Uterus (tissue), 4 donors: ENCODE measurements around the gene HDAC8. TPM values are rescaled to one million over a fixed set of nuclear protein-coding genes. Genes with fewer than 3 reads are reported as not detected.
A peak's percentile ranks its signal among the peaks of the same experiment; 100 is the strongest.

ENCODE experiments used
- DNase-seq, 2 donors: peaks; one replicate each; pipeline ENCODE4 v3.0.0-alpha.2; 2019 to 2020
- H3K27ac ChIP-seq, 2 donors: fragments of 200-600 bp; sonication (generic); 1 replicate in 1 of 2; 2 replicates in 1 of 2; pipeline ENCODE4 v1.5.1; 2016 to 2018
- H3K27me3 ChIP-seq, 2 donors: fragments of 200-600 bp; sonication (generic); one replicate each; pipeline ENCODE4 v1.5.1; 2018 to 2019; ENCODE audit warnings: control low read depth in 1 of 2
- H3K36me3 ChIP-seq, 2 donors: fragments of 200-600 bp; sonication (generic); one replicate each; pipeline ENCODE4 v1.5.1; 2019; ENCODE audit warnings: control low read depth in 1 of 2
- H3K4me1 ChIP-seq, 2 donors: fragments of 200-600 bp; sonication (generic); one replicate each; pipeline ENCODE4 v1.5.1; 2018 to 2019; ENCODE audit warnings: control low read depth in 1 of 2
- H3K4me3 ChIP-seq, 2 donors: fragments of 200-600 bp; sonication (generic); 1 replicate in 1 of 2; 2 replicates in 1 of 2; pipeline ENCODE4 v1.5.1; 2018 to 2019; ENCODE audit warnings: mild to moderate bottlenecking in 1 of 2
- H3K9me3 ChIP-seq, 2 donors: fragments of 200-600 bp; sonication (generic); one replicate each; pipeline ENCODE4 v1.5.1; 2019; ENCODE audit warnings: control low read depth in 1 of 2
- CTCF ChIP-seq, 4 experiments: fragments of 200-600 bp in 2 of 4; fragments of 450-650 bp in 2 of 4; sonication (generic) in 2 of 4; IDR thresholded peaks; one replicate each; pipeline ENCODE4 v1.5.1; 2016 to 2019; ENCODE audit warnings: antibody characterized with exemption in 4 of 4, mild to moderate bottlenecking in 2 of 4, moderate library complexity in 1 of 4
- POLR2A ChIP-seq, 2 donors: fragments of 450-650 bp; IDR thresholded peaks; one replicate each; pipeline ENCODE4 v1.6.1; 2016; ENCODE audit warnings: antibody characterized with exemption in 2 of 2, mild to moderate bottlenecking in 1 of 2, moderate library complexity in 1 of 2
- intact Hi-C: fragments of 100-400 bp; cut with DNase I; formaldehyde crosslinking; loops from one replicate; pipeline ENCODE4 v1.15.1; 2023; ENCODE audit warnings: low total_unique reads
- total RNA-seq, 4 donors: library from RNA; depleted of rRNA in 3 of 4; stranded (reverse); fragments of >200 nt in 3 of 4; gene quantifications; one replicate each; pipeline versions ENCODE4 v1.1.0 to v1.2.4, GENCODE V29; 2014 to 2023
- donor health status: DM: yes; HTN: yes; CAD: no.

The HDAC8 gene
- total RNA-seq, 4 donors from 2014 or later: 16.2 to 138 (median 43.1) TPM

GRCh38 chrX:72376124-72376523, 196.5 kb downstream of the HDAC8 start:
- H3K27me3 ChIP-seq: no peaks in the 10 kb centered on the region
- TF ChIP-seq CTCF (IDR thresholded peaks at IDR 0.05) (no peak), POLR2A (IDR thresholded peaks at IDR 0.05) (no peak)
- intact Hi-C loops: no loop called here

GRCh38 chrX:72373136-72373535, 199.5 kb downstream of the HDAC8 start:
- Histone ChIP-seq H3K4me1 (no peaks in the 10 kb centered on the region), H3K27ac (no peak overlapping the region), H3K9me3 (no peaks in the 10 kb centered on the region), H3K27me3 (no peaks in the 10 kb centered on the region), H3K36me3 (no peaks in the 10 kb centered on the region), H3K4me3 (no peak overlapping the region)
- intact Hi-C loops: no loop called here
- TF ChIP-seq CTCF (IDR thresholded peaks at IDR 0.05) (no peak), POLR2A (IDR thresholded peaks at IDR 0.05) (no peak)
- no peak for DNase-seq

More at GRCh38 chrX:72376124-72376523, 196.5 kb downstream of the HDAC8 start:
- Histone ChIP-seq H3K4me3 (no peak overlapping the region), H3K36me3 (no peaks in the 10 kb centered on the region), H3K9me3 (no peaks in the 10 kb centered on the region), H3K4me1 (no peaks in the 10 kb centered on the region), H3K27ac (no peak overlapping the region)
- no peak for DNase-seq

- TF ChIP-seq CTCF (IDR thresholded peaks at IDR 0.05): no peak
- no peak for TF ChIP-seq POLR2A (IDR thresholded peaks at IDR 0.05)
- H3K9me3 ChIP-seq: no peaks in the 10 kb centered on the region
- no peak overlapping the region for H3K4me3 ChIP-seq
- no peaks in the 10 kb centered on the region for H3K36me3 ChIP-seq
- intact Hi-C loops: no loop called here
- H3K27me3 ChIP-seq: no peaks in the 10 kb centered on the region
- H3K4me1 ChIP-seq: no peaks in the 10 kb centered on the region
- no peak overlapping the region for H3K27ac ChIP-seq
- no peak for DNase-seq
Measured at GRCh38 chrX:72372735-72373134, 199.9 kb downstream of the HDAC8 start.

- H3K36me3 ChIP-seq: no peaks in the 10 kb centered on the region
- no peaks in the 10 kb centered on the region for H3K27me3 ChIP-seq
- no peak overlapping the region for H3K27ac ChIP-seq
- H3K9me3 ChIP-seq: no peaks in the 10 kb centered on the region
- no peak overlapping the region for H3K4me3 ChIP-seq
- no peaks in the 10 kb centered on the region for H3K4me1 ChIP-seq
- intact Hi-C loops: no loop called here
- DNase-seq: no peak
- TF ChIP-seq POLR2A (IDR thresholded peaks at IDR 0.05) (no peak), CTCF (IDR thresholded peaks at IDR 0.05) (no peak)
Measured at GRCh38 chrX:72371405-72371804, 201.2 kb downstream of the HDAC8 start.

- H3K4me1 ChIP-seq: no peaks in the 10 kb centered on the region
- TF ChIP-seq POLR2A (IDR thresholded peaks at IDR 0.05) (no peak), CTCF (IDR thresholded peaks at IDR 0.05) (no peak)
- intact Hi-C loops: no loop called here
- DNase-seq: peak in 1 of 2 donors; percentile 24
- no peaks in the 10 kb centered on the region for H3K9me3 ChIP-seq
- H3K4me3 ChIP-seq: no peak overlapping the region
- no peak overlapping the region for H3K27ac ChIP-seq
- no peaks in the 10 kb centered on the region for H3K27me3 ChIP-seq
- H3K36me3 ChIP-seq: no peaks in the 10 kb centered on the region
Measured at GRCh38 chrX:72368796-72369195, 203.8 kb downstream of the HDAC8 start.
